Nephron (organoid): ENCODE measurements around the gene ANO2.

Experiments used
- H3K27ac Mint-ChIP-seq, 3 experiments: 2 replicates each; pipeline ENCODE4 v1.8.0; 2020; ENCODE audit warnings: mixed read lengths in 3 of 3, mild to moderate bottlenecking in 2 of 3, moderate library complexity in 1 of 3
- H3K27me3 Mint-ChIP-seq: 2 replicates; pipeline ENCODE4 v1.8.0; 2021; ENCODE audit warnings: low read depth, mild to moderate bottlenecking, moderate library complexity, mixed read lengths
- H3K36me3 Mint-ChIP-seq: 2 replicates; pipeline ENCODE4 v1.8.0; 2020; ENCODE audit warnings: low read depth, mixed read lengths
- H3K4me1 Mint-ChIP-seq: 2 replicates; pipeline ENCODE4 v1.8.0; 2020; ENCODE audit warnings: mixed read lengths
- H3K4me3 Mint-ChIP-seq, 3 experiments: 2 replicates each; pipeline ENCODE4 v1.8.0; 2020; ENCODE audit warnings: mild to moderate bottlenecking in 3 of 3, mixed read lengths in 3 of 3, moderate library complexity in 2 of 3
- H3K9me3 Mint-ChIP-seq: 2 replicates; pipeline ENCODE4 v1.8.0; 2020; ENCODE audit warnings: mixed read lengths
- TF ChIP-seq, protein P1 (sequence below), 3 experiments: fragments of 200-600 bp; sonication (generic); IDR thresholded peaks; one replicate each; pipeline ENCODE4 v1.5.0; 2021; ENCODE audit warnings: antibody characterized with exemption in 3 of 3; ENCODE audit not compliant: unreplicated experiment in 3 of 3

ANO2 gene

GRCh38 chr12:5884285-5884684 is 60.8 kb downstream of the ANO2 start:
- Mint-ChIP-seq H3K4me3 (no peak overlapping the region), H3K27ac (no peak overlapping the region), H3K4me1 (no peaks in the 10 kb centered on the region), H3K36me3 (no peaks in the 10 kb centered on the region), H3K27me3 (peaks cover 9% of the 10 kb centered on the region), H3K9me3 (no peaks in the 10 kb centered on the region)
- TF ChIP-seq, protein P1, sequence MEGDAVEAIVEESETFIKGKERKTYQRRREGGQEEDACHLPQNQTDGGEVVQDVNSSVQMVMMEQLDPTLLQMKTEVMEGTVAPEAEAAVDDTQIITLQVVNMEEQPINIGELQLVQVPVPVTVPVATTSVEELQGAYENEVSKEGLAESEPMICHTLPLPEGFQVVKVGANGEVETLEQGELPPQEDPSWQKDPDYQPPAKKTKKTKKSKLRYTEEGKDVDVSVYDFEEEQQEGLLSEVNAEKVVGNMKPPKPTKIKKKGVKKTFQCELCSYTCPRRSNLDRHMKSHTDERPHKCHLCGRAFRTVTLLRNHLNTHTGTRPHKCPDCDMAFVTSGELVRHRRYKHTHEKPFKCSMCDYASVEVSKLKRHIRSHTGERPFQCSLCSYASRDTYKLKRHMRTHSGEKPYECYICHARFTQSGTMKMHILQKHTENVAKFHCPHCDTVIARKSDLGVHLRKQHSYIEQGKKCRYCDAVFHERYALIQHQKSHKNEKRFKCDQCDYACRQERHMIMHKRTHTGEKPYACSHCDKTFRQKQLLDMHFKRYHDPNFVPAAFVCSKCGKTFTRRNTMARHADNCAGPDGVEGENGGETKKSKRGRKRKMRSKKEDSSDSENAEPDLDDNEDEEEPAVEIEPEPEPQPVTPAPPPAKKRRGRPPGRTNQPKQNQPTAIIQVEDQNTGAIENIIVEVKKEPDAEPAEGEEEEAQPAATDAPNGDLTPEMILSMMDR (IDR thresholded peaks at IDR 0.05; ENCODE audit: unreplicated experiment in 3 of 3): no peak

- TF ChIP-seq, protein P1 (IDR thresholded peaks at IDR 0.05; ENCODE audit: unreplicated experiment in 3 of 3): no peak
- H3K4me3 Mint-ChIP-seq: no peak overlapping the region
- no peaks in the 10 kb centered on the region for H3K4me1 Mint-ChIP-seq
- peaks cover 9% of the 10 kb centered on the region for H3K27me3 Mint-ChIP-seq
- H3K36me3 Mint-ChIP-seq: no peaks in the 10 kb centered on the region
- no peaks in the 10 kb centered on the region for H3K9me3 Mint-ChIP-seq
- H3K27ac Mint-ChIP-seq: no peak overlapping the region
Measured at GRCh38 chr12:5882511-5883190, 62.4 kb downstream of the ANO2 start.

GRCh38 chr12:5881666-5882065 is 63.4 kb downstream of the ANO2 start:
- H3K27me3 Mint-ChIP-seq: peaks cover 9% of the 10 kb centered on the region
- H3K4me1 Mint-ChIP-seq: no peaks in the 10 kb centered on the region
- no peaks in the 10 kb centered on the region for H3K9me3 Mint-ChIP-seq
- TF ChIP-seq, protein P1 (IDR thresholded peaks at IDR 0.05; ENCODE audit: unreplicated experiment in 3 of 3): no peak
- no peak overlapping the region for H3K27ac Mint-ChIP-seq
- H3K4me3 Mint-ChIP-seq: no peak overlapping the region
- H3K36me3 Mint-ChIP-seq: no peaks in the 10 kb centered on the region

GRCh38 chr12:5881101-5881606 is 63.9 kb downstream of the ANO2 start:
- H3K27ac Mint-ChIP-seq: no peak overlapping the region
- no peaks in the 10 kb centered on the region for H3K4me1 Mint-ChIP-seq
- TF ChIP-seq, protein P1 (IDR thresholded peaks at IDR 0.05; ENCODE audit: unreplicated experiment in 3 of 3): no peak
- peaks cover 9% of the 10 kb centered on the region for H3K27me3 Mint-ChIP-seq
- no peak overlapping the region for H3K4me3 Mint-ChIP-seq
- H3K9me3 Mint-ChIP-seq: no peaks in the 10 kb centered on the region
- no peaks in the 10 kb centered on the region for H3K36me3 Mint-ChIP-seq

DNA sequence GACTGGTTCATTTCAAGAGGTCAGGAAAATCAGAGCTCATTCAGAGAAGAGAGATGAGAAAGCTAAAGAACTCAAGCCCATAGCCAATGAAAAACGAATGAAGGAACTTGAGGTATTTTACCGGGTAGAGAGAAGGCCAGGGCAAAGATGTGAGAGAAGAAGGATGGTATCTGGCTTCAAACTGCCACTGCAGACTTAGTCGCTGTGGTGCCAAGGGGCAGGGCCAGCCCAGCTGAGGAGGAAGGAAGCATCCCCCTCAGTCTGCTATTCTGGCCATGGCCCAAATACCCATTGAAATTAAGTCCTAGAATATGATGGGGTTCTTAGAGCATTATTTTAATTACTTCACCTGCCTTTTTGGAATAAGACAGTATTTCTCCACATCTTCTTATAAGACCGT is 69.2 kb downstream of the ANO2 start:
- Mint-ChIP-seq H3K36me3 (no peaks in the 10 kb centered on the region), H3K27me3 (peaks cover 17% of the 10 kb centered on the region), H3K4me3 (no peak overlapping the region), H3K9me3 (no peaks in the 10 kb centered on the region), H3K27ac (no peak overlapping the region), H3K4me1 (no peaks in the 10 kb centered on the region)
- TF ChIP-seq, protein P1 (IDR thresholded peaks at IDR 0.05; ENCODE audit: unreplicated experiment in 3 of 3): no peak

DNA sequence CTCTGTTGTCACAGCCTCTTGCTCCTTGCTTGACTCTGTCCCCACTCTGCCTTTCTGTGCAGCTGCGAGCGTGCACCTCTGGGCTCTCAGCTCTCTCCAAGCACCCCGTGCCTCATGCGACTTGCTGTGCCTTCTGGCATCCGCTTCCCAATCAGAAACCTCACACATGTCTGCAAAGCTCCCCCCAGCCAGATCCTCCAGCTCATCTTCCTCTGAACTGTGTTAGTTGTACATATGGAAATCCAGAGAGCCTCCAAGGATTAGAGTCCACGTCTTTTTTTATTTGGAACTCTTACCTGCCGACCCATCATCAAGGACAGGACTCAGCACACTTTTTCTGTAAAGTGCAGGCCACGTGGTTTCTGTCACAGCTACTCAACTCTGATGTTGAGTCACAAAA is 70.5 kb downstream of the ANO2 start:
- no peaks in the 10 kb centered on the region for H3K36me3 Mint-ChIP-seq
- H3K27ac Mint-ChIP-seq: no peak overlapping the region
- H3K4me1 Mint-ChIP-seq: no peaks in the 10 kb centered on the region
- peaks cover 17% of the 10 kb centered on the region for H3K27me3 Mint-ChIP-seq
- TF ChIP-seq, protein P1 (IDR thresholded peaks at IDR 0.05; ENCODE audit: unreplicated experiment in 3 of 3): no peak
- no peak overlapping the region for H3K4me3 Mint-ChIP-seq
- no peaks in the 10 kb centered on the region for H3K9me3 Mint-ChIP-seq
